ENCODE results near the gene RHEX.

- no peak for TF ChIP-seq POLR2A (IDR thresholded peaks at IDR 0.05)
- TF ChIP-seq CTCF (IDR thresholded peaks at IDR 0.05) = no peak
Measured at GRCh38 chr1:206136241-206136640, 83.3 kb downstream of the RHEX start.
